ENCODE data around the gene LLGL2. TPM values are rescaled to one million over a fixed set of nuclear protein-coding genes. Genes with fewer than 3 reads are reported as not detected.
A peak's percentile ranks its signal among the peaks of the same experiment; 100 is the strongest.

LLGL2 gene
- total RNA-seq, 1 experiment from 2014 or later: 156 TPM

- Histone ChIP-seq H3K4me2 (no peak overlapping the region), H3F3A (ENCODE audit: insufficient read depth, low read depth) (no peaks in the 10 kb centered on the region), H3K9me2 (ENCODE audit: insufficient read depth) (no peaks in the 10 kb centered on the region), H3K36me3 (ENCODE audit: low read depth) (no peaks in the 10 kb centered on the region), H4K20me1 (ENCODE audit: insufficient read depth) (peaks cover 3% of the 10 kb centered on the region; the same call in 1 of the 2 replicates), H3K4me3 (no peak overlapping the region), H3K9me3 (ENCODE audit: insufficient read depth, low read depth) (no peaks in the 10 kb centered on the region), H3K27me3 (ENCODE audit: insufficient read depth, low read depth) (no peaks in the 10 kb centered on the region), H3K79me2 (ENCODE audit: low read depth) (no peaks in the 10 kb centered on the region), H3K27ac (no peak overlapping the region), H2AFZ (no peak overlapping the region), H3K4me1 (replicated peaks; ENCODE audit: insufficient read depth) (no peaks in the 10 kb centered on the region)
- no TSS peak for BruUV-seq (replicated peaks)
- peak; percentile 70 for TF ChIP-seq CTCF (conservative IDR thresholded peaks at IDR 0.05)
- no peak for TF ChIP-seq EZH2 (IDR thresholded peaks at IDR 0.05; ENCODE audit: low read depth)
- ChIA-PET POLR2A (ENCODE audit: unreplicated experiment) (interaction anchor here (0.5 to 0.6 kb wide), 2 partner anchors 226 to 345 kb away, joined by 5 read pairs; no protein-coding TSS in a partner anchor), CTCF (interaction anchor here (0.6 to 2.0 kb wide), 3 partner anchors 14 to 156 kb away, joined by 3 to 19 read pairs (median 13); partner anchors contain the start of gene SMIM5)
- intact Hi-C loops (cut with micrococcal nuclease; ENCODE audit: unreplicated experiment): no loop called here
- DNase-seq: no peak
These were observed 94.3 kb downstream of the LLGL2 start for GRCh38 chr17:75619506-75620431.

- no peak for DNase-seq
- no TSS peak for BruUV-seq (replicated peaks)
- intact Hi-C loops (cut with micrococcal nuclease; ENCODE audit: unreplicated experiment): no loop called here
- no peak overlapping the region for H3K4me3 ChIP-seq
- H3K9me2 ChIP-seq (ENCODE audit: insufficient read depth): no peaks in the 10 kb centered on the region
- H3K27me3 ChIP-seq (ENCODE audit: insufficient read depth, low read depth): no peaks in the 10 kb centered on the region
- H3F3A ChIP-seq (ENCODE audit: insufficient read depth, low read depth): no peaks in the 10 kb centered on the region
- peaks cover 3% of the 10 kb centered on the region; the same call in 1 of the 2 replicates for H4K20me1 ChIP-seq (ENCODE audit: insufficient read depth)
- POLR2A ChIA-PET (ENCODE audit: unreplicated experiment): no interaction called here
- TF ChIP-seq EZH2 (IDR thresholded peaks at IDR 0.05; ENCODE audit: low read depth): no peak
- TF ChIP-seq CTCF (conservative IDR thresholded peaks at IDR 0.05): no peak
- H2AFZ ChIP-seq: no peak overlapping the region
- CTCF ChIA-PET: interaction anchor here (2.0 kb wide), 1 partner anchor 12 kb away, joined by 13 read pairs; the partner anchor contains the start of gene SMIM5
- no peaks in the 10 kb centered on the region for H3K36me3 ChIP-seq (ENCODE audit: low read depth)
- no peak overlapping the region for H3K4me2 ChIP-seq
- H3K9me3 ChIP-seq (ENCODE audit: insufficient read depth, low read depth): no peaks in the 10 kb centered on the region
- no peaks in the 10 kb centered on the region for H3K79me2 ChIP-seq (ENCODE audit: low read depth)
- H3K27ac ChIP-seq: no peak overlapping the region
- H3K4me1 ChIP-seq (replicated peaks; ENCODE audit: insufficient read depth): no peaks in the 10 kb centered on the region
These were observed 96.0 kb downstream of the LLGL2 start for GRCh38 chr17:75621489-75621888.

GRCh38 chr17:75622076-75622475, 96.6 kb downstream of the LLGL2 start:
- no TSS peak for BruUV-seq (replicated peaks)
- DNase-seq: no peak
- Histone ChIP-seq H3K9me3 (ENCODE audit: insufficient read depth, low read depth) (no peaks in the 10 kb centered on the region), H3K4me1 (replicated peaks; ENCODE audit: insufficient read depth) (no peaks in the 10 kb centered on the region), H3F3A (ENCODE audit: insufficient read depth, low read depth) (no peaks in the 10 kb centered on the region), H3K79me2 (ENCODE audit: low read depth) (no peaks in the 10 kb centered on the region), H3K36me3 (ENCODE audit: low read depth) (no peaks in the 10 kb centered on the region), H3K27me3 (ENCODE audit: insufficient read depth, low read depth) (no peaks in the 10 kb centered on the region), H3K9me2 (ENCODE audit: insufficient read depth) (no peaks in the 10 kb centered on the region), H3K4me2 (no peak overlapping the region), H3K4me3 (no peak overlapping the region), H3K27ac (no peak overlapping the region), H4K20me1 (ENCODE audit: insufficient read depth) (peaks cover 3% of the 10 kb centered on the region; the same call in 1 of the 2 replicates), H2AFZ (no peak overlapping the region)
- TF ChIP-seq CTCF (conservative IDR thresholded peaks at IDR 0.05): no peak
- TF ChIP-seq EZH2 (IDR thresholded peaks at IDR 0.05; ENCODE audit: low read depth): no peak
- ChIA-PET CTCF (interaction anchor here (2.0 kb wide), 1 partner anchor 11 kb away, joined by 13 read pairs; the partner anchor contains the start of gene SMIM5), POLR2A (ENCODE audit: unreplicated experiment) (no interaction called here)
- intact Hi-C loops (cut with micrococcal nuclease; ENCODE audit: unreplicated experiment): no loop called here

Measured in PC-9 (cell line).